ENCODE results near the gene SPATA46.

GRCh38 chr1:162398999-162399580 lies 22.4 kb upstream of the SPATA46 start:
- TF ChIP-seq POLR2A (IDR thresholded peaks at IDR 0.05): no peak
- TF ChIP-seq, protein P1, sequence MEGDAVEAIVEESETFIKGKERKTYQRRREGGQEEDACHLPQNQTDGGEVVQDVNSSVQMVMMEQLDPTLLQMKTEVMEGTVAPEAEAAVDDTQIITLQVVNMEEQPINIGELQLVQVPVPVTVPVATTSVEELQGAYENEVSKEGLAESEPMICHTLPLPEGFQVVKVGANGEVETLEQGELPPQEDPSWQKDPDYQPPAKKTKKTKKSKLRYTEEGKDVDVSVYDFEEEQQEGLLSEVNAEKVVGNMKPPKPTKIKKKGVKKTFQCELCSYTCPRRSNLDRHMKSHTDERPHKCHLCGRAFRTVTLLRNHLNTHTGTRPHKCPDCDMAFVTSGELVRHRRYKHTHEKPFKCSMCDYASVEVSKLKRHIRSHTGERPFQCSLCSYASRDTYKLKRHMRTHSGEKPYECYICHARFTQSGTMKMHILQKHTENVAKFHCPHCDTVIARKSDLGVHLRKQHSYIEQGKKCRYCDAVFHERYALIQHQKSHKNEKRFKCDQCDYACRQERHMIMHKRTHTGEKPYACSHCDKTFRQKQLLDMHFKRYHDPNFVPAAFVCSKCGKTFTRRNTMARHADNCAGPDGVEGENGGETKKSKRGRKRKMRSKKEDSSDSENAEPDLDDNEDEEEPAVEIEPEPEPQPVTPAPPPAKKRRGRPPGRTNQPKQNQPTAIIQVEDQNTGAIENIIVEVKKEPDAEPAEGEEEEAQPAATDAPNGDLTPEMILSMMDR (IDR thresholded peaks at IDR 0.05): no peak
- TF ChIP-seq EP300 (IDR thresholded peaks at IDR 0.05; ENCODE audit: low read depth): no peak
